HEK293T (cell line): ENCODE data around the gene ERVFRD-1.

Source experiments
- ARNT ChIP-seq: fragments of 450-650 bp; IDR thresholded peaks from 2 replicates; pipeline ENCODE4 v1.6.1; 2017; ENCODE audit warnings: mild to moderate bottlenecking
- BHLHE40 ChIP-seq: fragments of 450-650 bp; IDR thresholded peaks from 2 replicates; pipeline ENCODE4 v1.6.1; 2016; ENCODE audit warnings: mild to moderate bottlenecking, moderate library complexity, borderline replicate concordance
- CTBP1 ChIP-seq: fragments of 450-650 bp; IDR thresholded peaks from 2 replicates; pipeline ENCODE4 v1.6.1; 2016; ENCODE audit warnings: borderline replicate concordance
- ELF4 ChIP-seq: fragments of 450-650 bp; IDR thresholded peaks from 2 replicates; pipeline ENCODE4 v1.6.1; 2017; ENCODE audit warnings: antibody characterized with exemption
- FOXK2 ChIP-seq: fragments of 450-650 bp; IDR thresholded peaks from 2 replicates; pipeline ENCODE4 v1.6.1; 2016; ENCODE audit warnings: mild to moderate bottlenecking
- HDGF ChIP-seq: fragments of 450-650 bp; IDR thresholded peaks from 2 replicates; pipeline ENCODE4 v1.6.1; 2017; ENCODE audit warnings: antibody characterized with exemption, borderline replicate concordance
- L3MBTL2 ChIP-seq: fragments of 450-650 bp; conservative IDR thresholded peaks from 2 replicates; pipeline ENCODE4 v1.6.1; 2016; ENCODE audit warnings: mild to moderate bottlenecking
- SP1 ChIP-seq: fragments of 450-650 bp; IDR thresholded peaks from 2 replicates; pipeline ENCODE4 v1.6.1; 2017
- SUZ12 ChIP-seq: fragments of 450-650 bp; IDR thresholded peaks from 2 replicates; pipeline ENCODE4 v1.6.1; 2016; ENCODE audit warnings: mild to moderate bottlenecking
- TARDBP ChIP-seq: fragments of 450-650 bp; IDR thresholded peaks from 2 replicates; pipeline ENCODE4 v1.6.1; 2016
- ZNF384 ChIP-seq: fragments of 450-650 bp; IDR thresholded peaks from 2 replicates; pipeline ENCODE4 v1.6.1; 2016

DNA sequence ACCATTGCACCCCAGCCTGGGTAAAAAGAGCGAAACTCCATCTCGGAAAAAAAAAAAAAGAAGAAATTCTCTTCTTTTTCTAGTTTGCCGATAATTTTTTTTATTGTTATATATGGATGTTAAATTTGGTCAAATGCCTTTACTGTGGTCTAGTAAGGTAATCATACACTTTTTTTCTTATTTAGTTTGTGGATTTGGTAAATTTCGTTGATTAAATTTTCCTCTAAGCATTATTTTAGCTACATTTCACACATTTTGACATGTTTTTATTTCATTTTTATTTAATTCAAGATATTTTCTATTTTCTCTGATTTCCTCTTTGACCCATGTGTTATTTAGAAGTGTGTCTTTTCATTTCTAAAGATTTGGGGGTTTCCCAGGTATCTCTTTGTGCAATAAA, 49.4 kb downstream of the ERVFRD-1 start:
- no peak for TF ChIP-seq ARNT
- TF ChIP-seq ZNF384 = no peak
- TF ChIP-seq ELF4 = no peak
- TF ChIP-seq SUZ12 = no peak
- no peak for TF ChIP-seq HDGF
- no peak for TF ChIP-seq FOXK2
- no peak for TF ChIP-seq CTBP1
- no peak for TF ChIP-seq TARDBP
- no peak for TF ChIP-seq SP1
- no peak for TF ChIP-seq BHLHE40
- no peak for TF ChIP-seq L3MBTL2
